ENCODE data around the gene MEGF11. TPM values are rescaled to one million over a fixed set of nuclear protein-coding genes. Genes with fewer than 3 reads are reported as not detected.
"Not testable (repeated sequence)": the region's sequence is repeated elsewhere in the genome, so short reads cannot be mapped to it uniquely, and the experiment has no call there.

MEGF11 gene
- total RNA-seq, 1 donor from 2014 or later = not detected

DNA sequence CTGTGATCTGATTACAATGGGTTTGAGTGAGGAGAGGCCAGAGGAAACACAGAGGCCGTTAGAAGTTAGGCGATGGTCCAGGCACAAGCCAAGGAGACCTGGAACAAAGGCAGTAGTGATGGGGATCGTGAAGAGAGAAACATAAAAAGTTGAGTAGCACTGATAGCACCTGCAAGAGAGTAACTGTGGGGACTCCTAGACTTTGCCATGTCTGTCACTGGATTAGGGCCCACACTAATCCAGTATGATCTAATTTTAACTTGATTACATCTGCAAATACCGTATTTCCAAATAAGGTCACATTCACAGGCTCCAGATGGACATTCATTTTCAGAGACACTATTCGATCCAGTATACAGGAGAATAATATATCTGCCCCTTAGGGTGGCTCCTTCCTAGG is 239.5 kb downstream of the MEGF11 start:
- no peak for DNase-seq (ENCODE audit: low spot score)

DNA sequence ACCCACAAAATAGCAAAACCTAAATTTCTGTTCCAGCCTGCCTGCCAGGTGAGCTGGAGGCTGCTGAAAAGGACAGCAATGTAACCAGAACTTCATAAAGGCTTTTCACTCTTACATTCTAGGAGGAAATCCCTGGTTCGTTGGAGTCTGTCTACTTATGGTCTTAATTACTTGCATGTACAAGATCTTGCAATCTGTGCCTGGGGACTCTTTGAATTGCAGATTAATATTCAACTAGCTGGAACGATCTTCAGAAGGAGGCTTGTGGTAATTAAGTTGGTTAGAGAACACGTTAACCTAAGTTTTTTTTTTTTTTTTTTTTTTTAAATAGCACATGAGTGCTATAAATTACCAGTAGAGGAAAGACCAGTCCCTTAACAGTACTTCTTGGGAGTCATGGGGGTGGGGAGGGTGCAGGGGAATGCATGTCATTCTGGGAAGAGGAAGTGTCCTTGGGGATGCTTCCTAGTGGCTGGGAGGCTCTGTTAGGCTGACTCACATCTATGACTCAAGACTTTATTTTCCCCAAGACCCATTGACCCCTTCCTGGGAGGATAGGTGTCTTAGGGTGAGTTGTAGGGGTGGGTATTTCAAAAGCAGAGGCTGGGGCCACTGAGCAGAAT is 244.5 kb downstream of the MEGF11 start:
- no peak for DNase-seq (ENCODE audit: low spot score)

DNA sequence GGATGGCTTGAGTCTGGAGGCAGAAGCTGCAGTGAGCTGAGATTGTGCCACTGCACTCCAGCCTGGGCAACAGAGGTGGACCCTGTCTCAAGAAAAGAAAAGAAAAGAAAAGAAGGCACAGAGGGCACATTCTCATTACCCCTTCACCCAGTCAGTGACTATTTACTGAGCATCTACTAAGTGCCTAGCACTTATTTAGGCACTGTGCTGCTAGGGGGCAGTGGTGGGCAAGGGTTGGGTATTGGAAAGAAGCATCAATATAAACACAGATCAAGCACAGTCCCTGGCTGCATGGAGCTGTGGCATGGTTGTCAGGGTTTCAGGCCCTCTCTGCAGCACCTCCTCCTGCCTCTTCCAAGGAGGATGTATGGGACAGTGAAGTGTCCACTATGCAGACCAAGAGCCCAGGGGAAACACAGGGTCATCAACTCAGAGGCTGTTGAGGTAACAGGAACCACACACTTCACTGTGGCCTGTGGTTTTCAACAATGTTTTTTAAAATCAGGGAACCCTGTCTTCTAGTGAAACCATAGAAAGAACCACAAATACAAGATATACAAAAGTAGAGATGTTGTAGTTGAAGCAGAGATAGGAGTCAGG is 245.8 kb downstream of the MEGF11 start:
- no peak for DNase-seq (ENCODE audit: low spot score)

DNA sequence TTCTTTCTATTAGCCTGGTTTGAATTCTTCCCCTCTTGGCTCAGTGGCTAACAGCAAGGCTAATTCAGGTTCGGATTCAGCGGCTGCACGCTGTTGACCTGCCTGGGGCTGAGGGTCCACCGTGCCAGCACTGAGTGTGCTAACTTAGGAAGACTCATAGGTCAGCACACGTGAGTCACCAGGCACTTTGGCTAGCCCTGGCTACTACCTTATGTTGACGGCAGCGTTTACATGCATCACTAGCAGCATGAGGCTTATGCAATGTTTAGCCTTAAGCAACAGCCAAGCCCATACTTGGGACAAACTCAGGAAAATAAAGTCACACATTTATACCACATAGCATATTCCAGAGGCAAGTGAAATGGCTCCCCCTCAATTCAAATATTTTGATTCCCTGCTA is 246.6 kb downstream of the MEGF11 start:
- DNase-seq (ENCODE audit: low spot score) = no peak

DNA sequence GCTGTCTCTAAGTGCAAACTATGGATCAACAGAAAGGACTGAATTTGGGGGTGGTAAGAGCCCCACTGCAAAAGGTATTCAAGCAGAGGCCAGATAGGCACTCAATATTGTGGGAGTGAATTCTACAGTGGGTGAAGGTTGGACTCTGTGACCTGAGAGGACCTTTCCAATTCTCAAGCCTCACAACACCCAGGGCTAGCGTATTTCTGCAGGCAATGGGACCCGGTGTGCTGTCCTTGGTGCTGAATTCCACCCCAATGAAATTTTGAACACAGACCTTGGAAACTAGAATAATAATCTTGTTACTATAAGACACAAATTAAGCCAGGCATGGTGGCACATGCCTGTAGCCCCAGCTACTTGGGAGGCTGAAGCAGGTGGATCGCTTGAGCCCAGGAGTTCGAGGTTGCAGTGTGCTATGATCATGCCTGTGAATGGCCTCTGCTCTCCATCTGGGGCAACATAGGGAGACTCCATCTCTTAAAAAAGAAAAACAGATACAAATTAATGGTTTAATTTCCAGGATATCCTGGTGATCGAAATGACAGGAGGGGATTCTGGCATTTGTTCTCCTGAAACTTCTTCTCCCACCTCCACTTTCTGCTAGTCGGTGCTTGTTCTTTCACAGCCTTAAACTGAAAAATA is 248.8 kb downstream of the MEGF11 start:
- no peak for DNase-seq (ENCODE audit: low spot score)

DNA sequence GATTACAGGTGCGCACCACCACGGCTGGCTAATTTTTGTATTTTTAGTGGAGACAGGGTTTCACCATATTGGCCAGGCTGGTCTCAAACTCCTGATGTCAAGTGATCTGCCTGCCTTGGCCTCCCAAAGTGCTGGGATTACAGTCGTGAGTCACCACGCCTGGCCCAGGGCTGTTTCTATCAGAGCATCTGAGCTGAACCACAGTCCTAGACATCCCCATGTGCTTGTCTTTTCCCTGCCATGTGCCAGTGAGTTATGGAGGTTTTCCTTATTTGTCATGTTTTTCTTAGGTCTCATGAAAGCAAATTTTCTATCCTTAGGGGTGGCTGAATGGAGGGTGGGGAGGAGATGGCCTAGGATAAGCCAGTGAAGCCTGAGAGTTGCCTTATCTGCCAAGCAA is 250.4 kb downstream of the MEGF11 start:
- DNase-seq (ENCODE audit: low spot score) = not testable (repeated sequence)

DNA sequence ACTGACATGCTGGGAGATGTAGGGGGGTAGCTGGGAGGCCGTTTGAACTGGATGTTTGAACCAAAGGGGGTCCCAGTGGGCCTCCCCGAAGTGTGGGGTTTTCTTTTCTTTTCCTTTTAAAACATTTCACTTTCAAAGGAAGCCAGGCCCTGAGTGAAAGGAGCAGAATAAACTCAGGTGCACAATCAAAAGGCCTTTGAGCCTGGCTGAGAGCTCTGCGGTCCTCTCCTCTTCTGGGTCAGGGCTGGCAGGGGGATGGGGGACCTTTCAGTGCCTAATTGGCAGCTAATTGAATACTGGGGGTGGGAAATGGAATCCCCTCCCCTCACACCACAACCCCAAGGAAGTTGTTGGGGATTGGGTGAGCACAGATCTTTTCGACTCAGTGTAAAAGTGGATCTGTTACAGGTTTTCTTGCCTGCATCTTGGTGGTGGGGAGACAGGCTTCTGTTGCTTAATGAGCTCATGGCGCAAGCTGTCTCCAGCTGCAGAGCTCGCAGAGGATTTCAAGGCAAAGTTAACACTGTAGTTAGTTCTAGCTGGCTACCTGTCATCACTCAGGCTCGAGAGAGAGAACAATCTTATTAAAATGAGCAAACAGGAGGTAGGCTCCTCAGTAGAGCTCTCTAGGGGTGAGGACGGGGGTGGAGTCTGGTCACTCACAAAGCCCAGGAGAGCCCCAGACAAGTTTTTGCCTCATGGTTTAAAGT is 251.7 kb downstream of the MEGF11 start:
- no peak for DNase-seq (ENCODE audit: low spot score)

DNA sequence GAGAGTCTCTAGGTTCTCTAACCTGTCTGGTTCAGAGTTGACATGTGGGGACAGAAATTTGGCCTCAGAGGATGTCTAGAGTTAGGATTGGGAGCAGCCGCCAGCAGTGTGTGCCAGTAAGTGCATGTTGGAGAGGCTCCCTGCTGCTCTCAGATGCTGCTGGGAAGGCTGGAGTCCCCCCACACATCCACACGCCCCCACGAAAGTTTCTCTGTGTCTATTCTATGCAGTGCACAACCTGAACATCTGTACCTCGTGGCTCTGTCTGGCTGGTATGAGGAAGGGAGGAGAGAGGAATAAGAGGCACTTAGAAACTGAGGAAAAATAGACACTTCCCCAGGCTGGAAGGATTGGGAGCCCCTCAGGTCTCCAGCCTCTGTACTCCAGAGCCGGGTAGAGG is 252.5 kb downstream of the MEGF11 start:
- DNase-seq (ENCODE audit: low spot score) = no peak

DNA sequence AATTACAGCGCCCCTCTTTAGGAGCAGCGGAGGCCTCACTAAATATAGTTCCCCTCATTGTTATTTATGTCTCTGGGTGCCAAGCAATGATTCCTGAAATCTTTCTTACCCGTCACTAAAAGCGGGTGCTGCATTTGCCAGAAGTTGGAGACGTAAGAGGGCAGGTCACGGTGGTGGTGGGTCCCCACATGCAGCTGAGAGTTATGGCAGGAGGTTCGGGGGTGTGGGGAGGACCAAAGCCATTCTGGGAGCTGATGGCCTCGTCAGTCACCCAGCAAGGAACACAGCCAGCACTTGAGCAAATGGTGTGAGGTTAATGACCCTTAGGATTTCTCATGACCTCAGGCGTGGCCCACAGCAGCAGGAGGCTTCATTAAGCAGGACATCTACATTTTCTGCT is 255.1 kb downstream of the MEGF11 start:
- no peak for DNase-seq (ENCODE audit: low spot score)

DNA sequence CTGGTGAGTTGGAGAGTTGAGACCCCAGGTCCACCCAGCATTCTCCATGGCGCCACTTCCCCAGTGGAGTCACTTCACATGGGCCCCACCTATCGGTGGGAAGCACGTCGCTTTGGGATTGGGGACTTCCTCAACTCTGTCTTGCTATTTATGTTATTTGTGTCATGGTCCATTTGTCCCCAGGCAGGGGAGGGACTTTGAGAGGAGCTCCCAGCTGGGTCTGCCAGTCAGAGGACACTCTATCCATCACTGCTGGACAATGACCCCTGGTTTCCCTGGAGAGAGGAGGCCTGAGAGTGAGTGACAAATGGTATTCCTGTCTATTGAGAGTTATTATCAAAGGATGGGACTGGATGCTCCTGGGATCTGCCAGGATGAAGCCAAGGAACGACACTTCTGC is 256.6 kb downstream of the MEGF11 start:
- DNase-seq (ENCODE audit: low spot score) = no peak

DNA sequence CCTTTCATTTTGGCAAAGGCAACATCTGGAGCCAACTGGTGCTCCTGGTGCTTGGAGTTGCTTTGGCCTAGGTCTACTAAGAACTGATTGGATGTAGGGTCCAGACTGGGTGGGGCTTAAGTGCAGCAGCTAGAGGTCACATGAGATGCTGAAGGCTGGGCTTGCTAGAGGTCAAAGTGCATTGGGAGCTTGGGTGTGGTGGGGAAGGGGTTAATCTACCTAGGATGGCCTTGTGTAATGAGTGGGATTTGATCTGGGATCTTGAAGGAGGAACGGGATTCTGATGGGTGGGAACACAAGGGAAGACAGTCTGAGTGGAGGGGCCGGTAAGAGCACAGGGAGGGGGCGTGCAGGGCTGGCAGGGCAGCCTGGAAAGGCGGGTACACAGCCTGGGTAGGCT is 258.7 kb downstream of the MEGF11 start:
- no peak for DNase-seq (ENCODE audit: low spot score)

DNA sequence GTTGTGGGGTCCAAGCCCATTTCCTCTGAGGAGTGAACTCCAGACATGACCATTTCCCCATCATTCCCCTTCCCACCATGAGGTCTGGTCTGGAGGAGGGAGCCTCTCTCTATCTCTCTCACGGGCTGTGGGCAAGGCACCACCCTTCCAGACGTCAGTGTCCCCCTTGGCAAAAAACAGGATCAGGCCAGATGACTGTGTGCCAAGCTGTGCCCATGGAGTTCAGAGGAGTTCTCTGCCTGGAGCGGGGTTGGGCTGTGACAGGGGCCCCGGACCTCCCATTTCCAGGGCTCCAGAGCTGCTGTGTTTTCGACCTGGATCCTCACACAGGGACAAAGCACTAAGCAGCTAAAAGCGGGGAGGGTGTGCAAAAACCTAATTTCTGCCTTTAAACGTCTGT is 259.8 kb downstream of the MEGF11 start:
- no peak for DNase-seq (ENCODE audit: low spot score)

DNA sequence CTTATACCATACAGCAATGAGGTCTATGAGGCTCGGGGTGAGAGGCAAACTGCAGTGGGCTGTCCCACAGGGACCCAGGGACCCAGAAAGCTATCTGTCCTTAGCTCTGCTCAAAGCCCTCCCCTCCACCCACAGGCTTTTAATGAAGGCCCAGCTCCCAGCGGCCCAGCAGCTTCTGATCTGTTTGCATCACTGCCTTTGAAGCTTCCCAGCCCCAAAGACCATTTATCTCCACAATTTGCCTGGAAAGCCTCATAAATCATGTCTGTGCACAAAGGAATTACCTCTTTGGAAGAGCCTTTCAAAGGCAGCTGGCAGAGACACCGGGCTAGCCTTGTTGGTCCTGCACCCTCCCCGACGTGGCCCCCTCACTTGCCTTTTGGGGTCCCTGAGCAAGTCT is 260.3 kb downstream of the MEGF11 start:
- DNase-seq (ENCODE audit: low spot score) = no peak

DNA sequence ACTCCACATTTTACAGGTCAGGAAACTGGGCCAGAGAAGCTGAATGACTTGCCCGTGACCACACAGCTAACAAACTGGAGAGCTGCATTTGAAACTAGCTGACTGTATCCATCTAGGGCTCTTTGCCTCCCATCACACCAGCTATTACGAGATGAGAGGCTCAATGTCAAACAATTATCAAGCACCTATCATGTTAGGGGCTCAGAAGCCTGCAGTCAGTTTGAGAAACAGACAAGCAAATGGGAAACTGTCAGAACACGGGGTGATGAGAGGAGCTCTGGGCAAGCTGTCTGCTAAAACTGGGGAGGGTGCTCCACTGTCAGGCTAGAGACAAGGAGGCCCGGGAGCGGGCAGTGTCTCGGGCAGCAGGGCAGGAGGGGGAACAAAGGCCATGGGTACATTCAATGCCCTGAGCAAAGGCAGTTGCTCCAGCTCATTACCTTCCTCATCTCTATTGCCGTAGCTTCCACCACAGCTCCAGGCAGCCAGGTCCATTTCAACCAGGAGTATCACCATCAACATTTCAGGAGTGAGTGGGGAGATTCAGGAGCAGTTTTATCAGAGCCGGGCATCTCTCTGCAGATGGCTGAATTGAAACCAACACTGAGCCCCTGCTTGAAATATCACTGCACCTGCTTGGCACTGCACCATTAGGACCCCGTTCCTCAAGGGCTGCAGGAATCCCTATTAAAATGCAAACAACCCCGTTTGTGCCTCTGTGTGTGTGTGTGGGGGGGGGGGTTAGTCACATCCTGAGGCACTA is 261.6 kb downstream of the MEGF11 start:
- DNase-seq (ENCODE audit: low spot score) = no peak

DNA sequence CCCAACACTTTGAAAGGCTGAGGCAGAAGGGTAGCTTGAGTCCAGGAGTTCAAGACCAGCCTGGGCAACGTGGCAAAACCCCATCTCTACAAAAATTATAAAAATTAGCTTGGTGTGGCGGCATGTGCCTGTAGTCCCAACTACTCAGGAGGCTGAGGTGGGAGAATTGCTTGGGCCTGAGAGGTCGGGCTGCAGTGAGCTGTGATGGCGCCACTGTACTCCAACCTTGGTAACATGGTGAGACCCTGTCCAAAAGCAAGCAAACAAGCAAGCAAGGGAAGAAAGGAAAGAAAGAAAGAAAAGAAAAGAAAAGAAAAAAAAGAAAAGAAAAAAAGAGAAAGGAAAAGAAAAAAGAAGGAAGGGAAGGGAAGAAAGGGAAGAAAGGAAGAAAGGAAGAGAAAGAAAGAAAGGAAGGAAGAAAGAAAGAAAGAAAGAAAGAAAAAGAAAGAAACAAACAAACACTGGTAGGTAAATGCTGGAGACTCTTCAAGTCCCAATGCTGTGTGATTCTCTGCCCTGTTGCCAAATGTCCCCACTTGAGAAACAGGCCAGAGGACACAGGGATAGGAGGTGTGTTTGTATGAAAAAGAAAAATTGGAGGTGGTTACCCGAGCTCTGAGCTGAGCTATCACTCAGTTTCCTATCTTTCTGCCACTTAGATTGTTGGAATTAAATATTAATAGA is 263.1 kb downstream of the MEGF11 start:
- no peak for DNase-seq (ENCODE audit: low spot score)

DNA sequence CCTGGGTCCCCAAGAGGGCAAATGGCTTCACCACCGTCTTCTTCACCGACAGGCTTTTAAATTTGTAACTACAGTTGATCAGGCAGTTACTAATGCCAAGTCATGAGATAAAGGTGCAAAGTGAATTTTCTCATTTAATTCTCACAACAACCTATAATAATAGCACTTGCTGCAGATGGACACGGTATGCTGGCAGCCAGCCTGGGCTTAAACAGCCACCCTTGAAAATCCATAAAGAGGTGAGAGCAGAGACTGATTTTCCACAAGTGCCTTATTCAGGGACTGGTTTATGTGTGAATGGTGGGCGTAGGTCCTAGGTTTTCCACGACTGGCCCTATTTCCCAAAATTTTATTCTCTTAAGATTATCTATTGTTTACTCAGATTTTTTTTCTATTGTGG is 266.4 kb downstream of the MEGF11 start:
- no peak for DNase-seq (ENCODE audit: low spot score)

DNA sequence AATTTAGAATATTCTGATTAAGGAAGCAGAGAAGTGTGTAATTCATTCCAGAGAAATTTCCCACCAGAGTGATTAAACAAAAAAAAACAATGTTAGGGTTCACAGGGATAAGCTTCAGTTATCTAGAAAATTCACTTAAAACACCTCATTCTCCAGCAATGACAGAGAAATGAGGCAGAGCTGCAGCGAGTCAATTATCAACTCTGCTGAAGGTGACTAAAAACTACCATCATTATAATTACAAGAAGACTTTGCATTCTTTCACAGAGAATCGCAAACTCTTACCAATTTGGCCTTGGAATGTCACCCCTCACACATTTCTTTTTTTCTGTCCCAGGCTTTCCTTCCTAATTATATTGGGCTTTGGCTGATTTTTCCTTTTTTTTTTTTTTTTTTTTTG is 267.1 kb downstream of the MEGF11 start:
- DNase-seq (ENCODE audit: low spot score) = no peak

DNA sequence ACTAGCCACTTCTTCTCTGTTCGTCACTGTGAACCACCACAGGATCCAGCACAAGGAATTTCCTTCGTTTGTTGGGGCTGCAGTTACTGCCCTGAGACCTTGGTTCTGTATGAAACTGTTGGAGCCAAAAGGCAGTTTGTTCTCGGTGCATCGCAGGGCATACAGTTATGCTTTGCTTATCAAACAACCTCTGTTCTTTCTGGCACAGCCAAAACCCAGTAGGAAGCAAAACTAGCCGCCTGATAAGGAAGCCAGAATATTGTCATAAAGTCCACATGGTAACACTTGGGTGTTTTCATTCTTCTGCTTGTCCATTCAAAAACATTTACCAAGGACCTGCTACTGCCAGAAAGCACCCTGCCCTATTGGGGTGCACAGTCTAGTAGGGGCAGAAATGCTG is 268.2 kb downstream of the MEGF11 start:
- no peak for DNase-seq (ENCODE audit: low spot score)

DNA sequence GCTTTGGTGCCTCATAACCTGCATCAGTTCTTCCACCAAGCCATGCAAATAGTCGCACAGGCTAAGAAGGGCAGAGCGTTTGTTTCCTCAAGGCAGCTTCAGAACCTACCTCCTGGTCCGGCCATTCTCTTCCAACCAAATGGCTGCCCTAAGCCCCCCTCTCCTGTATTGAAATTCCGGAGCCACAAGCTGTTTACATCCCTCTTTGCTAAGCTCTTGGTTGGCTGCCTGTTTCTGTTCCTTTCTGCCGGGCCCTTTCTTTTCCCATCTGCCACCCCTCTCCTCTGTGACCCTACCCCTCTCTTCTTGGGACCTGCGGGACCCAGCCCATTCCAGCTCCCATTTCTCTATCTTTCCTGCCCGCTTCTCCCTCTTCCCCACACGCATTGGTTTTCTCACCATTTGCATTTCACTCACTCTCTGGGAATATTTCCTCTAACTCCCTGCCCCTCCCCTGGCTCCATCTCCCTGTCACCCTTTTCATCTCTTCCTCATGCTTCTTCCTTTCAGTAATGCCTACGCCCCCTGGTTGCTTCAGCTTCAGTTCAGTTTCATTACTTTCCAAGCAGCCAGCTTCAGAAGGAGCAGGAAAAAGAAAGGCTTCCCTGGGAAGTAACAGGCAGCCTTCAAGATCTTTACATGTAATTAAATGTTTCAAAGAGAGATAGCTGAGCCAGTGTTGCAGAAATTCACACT is 270.8 kb downstream of the MEGF11 start:
- no peak for DNase-seq (ENCODE audit: low spot score)

DNA sequence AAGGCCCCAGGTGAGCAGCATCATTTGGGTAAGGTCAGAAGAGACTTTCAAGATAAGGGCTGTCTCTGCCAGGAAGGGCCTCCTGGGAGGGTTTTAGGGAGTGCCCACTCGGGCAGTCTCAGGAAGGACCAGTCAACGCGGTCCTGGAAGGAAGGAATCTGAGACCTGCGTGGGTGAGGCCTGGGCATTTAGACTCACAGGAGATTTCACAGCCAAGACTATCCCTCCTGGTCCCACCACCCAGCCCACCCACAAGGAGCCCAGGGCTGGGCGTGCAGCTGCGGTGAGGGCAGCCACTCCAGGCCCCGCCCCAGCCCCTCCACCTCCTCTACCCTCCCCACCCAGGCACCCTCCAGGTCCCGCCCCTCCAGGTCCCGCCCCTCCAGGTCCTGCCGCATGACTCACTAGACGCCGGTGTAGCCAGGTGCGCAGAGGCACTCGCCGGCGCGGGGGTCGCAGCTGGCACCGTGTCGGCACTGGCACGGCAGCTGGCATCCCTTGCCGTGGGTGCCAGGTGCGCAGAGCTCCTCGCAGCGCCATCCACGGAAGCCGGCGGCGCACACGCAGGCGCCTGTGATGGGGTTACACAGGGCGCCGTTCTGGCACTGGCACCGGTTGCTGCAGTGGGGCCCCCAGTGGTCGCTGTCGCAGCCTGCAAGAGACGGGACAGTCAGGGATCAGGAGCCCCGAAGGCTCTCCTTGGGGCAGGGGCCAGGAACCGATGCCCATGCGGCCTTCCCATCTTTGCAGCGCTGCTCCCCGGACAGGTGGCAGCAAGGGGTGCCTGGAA is 271.5 kb downstream of the MEGF11 start:
- DNase-seq (ENCODE audit: low spot score) = no peak

Data from mesenteric fat pad (tissue), 1 donor.